Measurements from ENCODE around the gene SATB2.

The SATB2 gene

DNA sequence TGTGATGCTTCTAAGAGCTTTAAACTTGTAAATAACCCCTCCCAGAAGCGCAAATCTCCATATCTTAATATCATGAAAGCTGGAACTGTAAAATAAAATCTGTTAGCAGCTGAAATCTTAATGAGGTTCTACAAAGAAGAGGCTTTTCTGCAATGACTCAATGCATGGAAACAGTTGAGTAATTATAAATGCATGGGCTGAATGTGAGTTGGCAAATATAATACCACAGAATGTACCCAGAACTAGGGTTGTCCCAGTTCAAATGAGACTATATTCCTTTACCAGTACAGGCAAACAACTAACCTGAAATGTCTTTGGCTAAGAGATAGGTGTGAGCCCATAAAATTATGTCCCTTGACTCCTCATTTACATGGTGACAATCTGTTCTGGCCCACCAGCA, 52.9 kb downstream of the SATB2 start (continued):
- TF ChIP-seq ZNF19 (tag by site-specific recombination; IDR thresholded peaks at IDR 0.05; ENCODE audit: low read depth) (no peak), SP7 (tag by site-specific recombination; IDR thresholded peaks at IDR 0.05) (no peak), ZNF24 (tag by site-specific recombination; IDR thresholded peaks at IDR 0.05) (no peak), ZNF704 (tag by site-specific recombination; IDR thresholded peaks at IDR 0.05) (no peak), ZNF37A (tag by site-specific recombination; IDR thresholded peaks at IDR 0.05) (no peak), ZNF585B (tag by site-specific recombination; IDR thresholded peaks at IDR 0.05) (no peak), ZNF514 (tag by site-specific recombination; IDR thresholded peaks at IDR 0.05) (no peak), ZEB2 (tag by site-specific recombination; IDR thresholded peaks at IDR 0.05) (no peak), ZNF354C (tag by site-specific recombination; IDR thresholded peaks at IDR 0.05; ENCODE audit: borderline replicate concordance, low read depth) (no peak), ZNF677 (tag by site-specific recombination; IDR thresholded peaks at IDR 0.05) (no peak)

GRCh38 chr2:199395311-199395710, 62.4 kb downstream of the SATB2 start:
- Histone ChIP-seq H3K9me3 (ENCODE audit: control insufficient read depth, insufficient read depth, low read depth, low read length) (no peaks in the 10 kb centered on the region), H3K27ac (ENCODE audit: extremely low read depth, low read depth, low read length) (no peak overlapping the region), H3K36me3 (ENCODE audit: control insufficient read depth in 2 of 2, insufficient read depth in 1 of 2, low read length in 2 of 2) (peaks cover 5 to 21% of the 10 kb centered on the region in 2 experiments; a peak in 2 of 3 replicates), H3K4me3 (ENCODE audit: low read depth, low read length) (no peak overlapping the region), H3K4me1 (ENCODE audit: control insufficient read depth, insufficient read depth, low read length) (no peaks in the 10 kb centered on the region)
- POLR2A ChIA-PET: no interaction called here
- no peak for TF ChIP-seq ZNF510 (tag by site-specific recombination; IDR thresholded peaks at IDR 0.05; ENCODE audit: insufficient replicate concordance)
- no peak for TF ChIP-seq MEIS1 (CRISPR knock-in tag; IDR thresholded peaks at IDR 0.05; ENCODE audit: borderline replicate concordance)
- TF ChIP-seq TRIM28 (IDR thresholded peaks at IDR 0.05; ENCODE audit: borderline replicate concordance, low read length): no peak
- no peak for TF ChIP-seq ZNF623 (tag by site-specific recombination; IDR thresholded peaks at IDR 0.05)
- no peak for TF ChIP-seq ZNF239 (tag by site-specific recombination; IDR thresholded peaks at IDR 0.05)
- no peak for TF ChIP-seq ZNF791 (tag by site-specific recombination; IDR thresholded peaks at IDR 0.05)
- no peak for TF ChIP-seq ZFP41 (tag by site-specific recombination; IDR thresholded peaks at IDR 0.05; ENCODE audit: borderline replicate concordance)
- no peak for TF ChIP-seq ZNF155 (tag by site-specific recombination; IDR thresholded peaks at IDR 0.05)
- no peak for TF ChIP-seq SP3 (tag by site-specific recombination; IDR thresholded peaks at IDR 0.05)
- no peak for TF ChIP-seq SALL2 (tag by site-specific recombination; IDR thresholded peaks at IDR 0.05; ENCODE audit: borderline replicate concordance)
- CTCF ChIA-PET: no interaction called here

GRCh38 chr2:199392363-199392762, 65.4 kb downstream of the SATB2 start:
- TF ChIP-seq ZNF792 (tag by site-specific recombination; IDR thresholded peaks at IDR 0.05): no peak
- no peak for TF ChIP-seq ZNF670 (tag by site-specific recombination; IDR thresholded peaks at IDR 0.05; ENCODE audit: low read depth)
- no peak for TF ChIP-seq SP7 (tag by site-specific recombination; IDR thresholded peaks at IDR 0.05)
- TF ChIP-seq ZBTB17 (tag by site-specific recombination; IDR thresholded peaks at IDR 0.05): no peak
- no peak for TF ChIP-seq ZNF843 (tag by site-specific recombination; IDR thresholded peaks at IDR 0.05)
- TF ChIP-seq ZNF138 (tag by site-specific recombination; IDR thresholded peaks at IDR 0.05; ENCODE audit: borderline replicate concordance): no peak
- no peak for TF ChIP-seq MYNN (tag by site-specific recombination; IDR thresholded peaks at IDR 0.05; ENCODE audit: borderline replicate concordance)
- no peak for TF ChIP-seq ZNF658 (tag by site-specific recombination; IDR thresholded peaks at IDR 0.05)
- no peak for TF ChIP-seq ZNF600 (tag by site-specific recombination; IDR thresholded peaks at IDR 0.05)
- no peak for TF ChIP-seq ZNF747 (tag by site-specific recombination; IDR thresholded peaks at IDR 0.05)
- no peak for TF ChIP-seq HOXD13 (CRISPR knock-in tag; IDR thresholded peaks at IDR 0.05; ENCODE audit: borderline replicate concordance)
- TF ChIP-seq ZNF391 (tag by site-specific recombination; IDR thresholded peaks at IDR 0.05; ENCODE audit: borderline replicate concordance, low read depth): no peak
- TF ChIP-seq ZNF777 (tag by site-specific recombination; IDR thresholded peaks at IDR 0.05; ENCODE audit: borderline replicate concordance): no peak
- no peaks in the 10 kb centered on the region for H3K9me3 ChIP-seq (ENCODE audit: control insufficient read depth, insufficient read depth, low read depth, low read length)
- H3K36me3 ChIP-seq (ENCODE audit: control insufficient read depth in 2 of 2, insufficient read depth in 1 of 2, low read length in 2 of 2): peaks cover 1 to 4% of the 10 kb centered on the region in 2 experiments; a peak in 2 of 3 replicates
- H3K27ac ChIP-seq (ENCODE audit: extremely low read depth, low read depth, low read length): no peak overlapping the region
- H3K4me1 ChIP-seq (ENCODE audit: control insufficient read depth, insufficient read depth, low read length): no peaks in the 10 kb centered on the region
- POLR2A ChIA-PET: no interaction called here
- H3K4me3 ChIP-seq (ENCODE audit: low read depth, low read length): no peak overlapping the region
- CTCF ChIA-PET: interaction anchor here (1.1 kb wide), 1 partner anchor 96 kb away, joined by 3 read pairs; no protein-coding TSS in a partner anchor

Measured in HEK293 (cell line).